Activated CD8-positive, alpha-beta T cell treated with anti-CD3 and anti-CD28 coated beads, Interleukin-2, amount 10 ng/mL, durations not matched to agents 7 days and 5 days (primary cell): Measurements from ENCODE around the gene KIAA0513. TPM values are rescaled to one million over a fixed set of nuclear protein-coding genes. Genes with fewer than 3 reads are reported as not detected.

ENCODE experiments used
- ATAC-seq: fragments of 150-1000 bp; cut with Tn5 transposase; one replicate; pipeline ENCODE4 v1.10.0; 2021; ENCODE audit warnings: moderate library complexity
- CTCF ChIA-PET: fragments of 350-600 bp; sonication (Branson Sonifier 250); formaldehyde crosslinking; loops from one replicate; lab custom pipeline; 2021; ENCODE audit warnings: antibody characterized with exemption; lab: Charles Lee
- POLR2A ChIA-PET: fragments of 350-600 bp; sonication (Branson Sonifier 250); formaldehyde crosslinking; loops from one replicate; lab custom pipeline; 2021; ENCODE audit warnings: antibody characterized with exemption; lab: Charles Lee
- DNase-seq: peaks from one replicate; pipeline ENCODE4 v3.0.0-alpha.2; 2020
- H3K27ac Mint-ChIP-seq: one replicate; pipeline ENCODE4 v1.8.0; 2021; ENCODE audit warnings: mild to moderate bottlenecking, mixed read lengths
- H3K27me3 Mint-ChIP-seq: one replicate; pipeline ENCODE4 v1.8.0; 2021; ENCODE audit warnings: low read depth, mixed read lengths
- H3K36me3 Mint-ChIP-seq: one replicate; pipeline ENCODE4 v1.8.0; 2021; ENCODE audit warnings: low read depth, mixed read lengths
- H3K4me1 Mint-ChIP-seq: one replicate; pipeline ENCODE4 v1.8.0; 2021; ENCODE audit warnings: low read depth, mixed read lengths
- H3K4me3 Mint-ChIP-seq: one replicate; pipeline ENCODE4 v1.8.0; 2021; ENCODE audit warnings: mild to moderate bottlenecking, mixed read lengths
- H3K9me3 Mint-ChIP-seq: one replicate; pipeline ENCODE4 v1.8.0; 2022; ENCODE audit warnings: mixed read lengths; ENCODE audit not compliant: insufficient read depth
- total RNA-seq, 2 experiments: library from RNA; stranded (reverse); gene quantifications; one replicate each; pipeline ENCODE4 v1.2.3, GENCODE V29; 2021

KIAA0513 gene
- total RNA-seq, 2 experiments from 2014 or later = 8.1 to 9.1 TPM

GRCh38 chr16:85124636-85125346 lies 97.2 kb downstream of the KIAA0513 start:
- Mint-ChIP-seq H3K9me3 (no peaks in the 10 kb centered on the region), H3K36me3 (no peaks in the 10 kb centered on the region), H3K4me1 (no peaks in the 10 kb centered on the region), H3K27ac (no peak overlapping the region), H3K27me3 (no peaks in the 10 kb centered on the region), H3K4me3 (no peak overlapping the region)
- ChIA-PET POLR2A (no interaction called here), CTCF (interaction anchor here (4.1 kb wide), 1 partner anchor 10 kb away, joined by 18 read pairs; no protein-coding TSS in a partner anchor)
- no peak for ATAC-seq
- DNase-seq = no peak

GRCh38 chr16:85125570-85126393 lies 98.2 kb downstream of the KIAA0513 start:
- Mint-ChIP-seq H3K4me3 (no peak overlapping the region), H3K27ac (no peak overlapping the region), H3K9me3 (no peaks in the 10 kb centered on the region), H3K36me3 (no peaks in the 10 kb centered on the region), H3K4me1 (no peaks in the 10 kb centered on the region), H3K27me3 (no peaks in the 10 kb centered on the region)
- no peak for DNase-seq
- ChIA-PET POLR2A (no interaction called here), CTCF (interaction anchor here (4.1 kb wide), 1 partner anchor 11 kb away, joined by 18 read pairs; no protein-coding TSS in a partner anchor)
- ATAC-seq = no peak

GRCh38 chr16:85126394-85126704 lies 98.8 kb downstream of the KIAA0513 start:
- ChIA-PET POLR2A (no interaction called here), CTCF (interaction anchor here (4.1 kb wide), 1 partner anchor 12 kb away, joined by 18 read pairs; no protein-coding TSS in a partner anchor)

GRCh38 chr16:85126705-85127378 lies 99.2 kb downstream of the KIAA0513 start:
- ChIA-PET CTCF (interaction anchor here (4.1 kb wide), 1 partner anchor 12 kb away, joined by 18 read pairs; no protein-coding TSS in a partner anchor), POLR2A (no interaction called here)
- no peaks in the 10 kb centered on the region for H3K36me3 Mint-ChIP-seq
- ATAC-seq = no peak
- no peaks in the 10 kb centered on the region for H3K27me3 Mint-ChIP-seq
- H3K4me1 Mint-ChIP-seq = no peaks in the 10 kb centered on the region
- no peak overlapping the region for H3K4me3 Mint-ChIP-seq
- no peak for DNase-seq
- no peak overlapping the region for H3K27ac Mint-ChIP-seq
- no peaks in the 10 kb centered on the region for H3K9me3 Mint-ChIP-seq

More at GRCh38 chr16:85126394-85126704, 98.8 kb downstream of the KIAA0513 start:
- no peak for DNase-seq
- no peaks in the 10 kb centered on the region for H3K4me1 Mint-ChIP-seq
- H3K36me3 Mint-ChIP-seq = no peaks in the 10 kb centered on the region
- H3K27ac Mint-ChIP-seq = no peak overlapping the region
- no peaks in the 10 kb centered on the region for H3K27me3 Mint-ChIP-seq
- ATAC-seq = no peak
- H3K4me3 Mint-ChIP-seq = no peak overlapping the region
- no peaks in the 10 kb centered on the region for H3K9me3 Mint-ChIP-seq

- ATAC-seq (no peak), DNase-seq (no peak)
- no peaks in the 10 kb centered on the region for H3K4me1 Mint-ChIP-seq
- H3K9me3 Mint-ChIP-seq = no peaks in the 10 kb centered on the region
- no peaks in the 10 kb centered on the region for H3K27me3 Mint-ChIP-seq
- H3K27ac Mint-ChIP-seq = no peak overlapping the region
- H3K4me3 Mint-ChIP-seq = no peak overlapping the region
- CTCF ChIA-PET = no interaction called here
- no peaks in the 10 kb centered on the region for H3K36me3 Mint-ChIP-seq
- POLR2A ChIA-PET = no interaction called here
These were observed 99.8 kb downstream of the KIAA0513 start for GRCh38 chr16:85127379-85127723.

- CTCF ChIA-PET = no interaction called here
- no peak overlapping the region for H3K27ac Mint-ChIP-seq
- ATAC-seq = no peak
These were observed 100.7 kb downstream of the KIAA0513 start for GRCh38 chr16:85128079-85128837.

GRCh38 chr16:85129876-85130704 lies 102.5 kb downstream of the KIAA0513 start:
- ChIA-PET CTCF (interaction anchor here (1.5 kb wide), 1 partner anchor 15 kb away, joined by 4 read pairs; no protein-coding TSS in a partner anchor), POLR2A (no interaction called here)
- ATAC-seq (no peak), DNase-seq (no peak)
- Mint-ChIP-seq H3K36me3 (no peaks in the 10 kb centered on the region), H3K27ac (peak overlapping the region; percentile 43), H3K4me3 (no peak overlapping the region), H3K27me3 (peaks cover 3% of the 10 kb centered on the region), H3K9me3 (no peaks in the 10 kb centered on the region), H3K4me1 (no peaks in the 10 kb centered on the region)

More at GRCh38 chr16:85128079-85128837, 100.7 kb downstream of the KIAA0513 start:
- Mint-ChIP-seq H3K36me3 (no peaks in the 10 kb centered on the region), H3K27me3 (peaks cover 3% of the 10 kb centered on the region), H3K9me3 (no peaks in the 10 kb centered on the region), H3K4me1 (no peaks in the 10 kb centered on the region), H3K4me3 (no peak overlapping the region)
- POLR2A ChIA-PET = no interaction called here
- no peak for DNase-seq

GRCh38 chr16:85130705-85131028 lies 103.1 kb downstream of the KIAA0513 start:
- no peaks in the 10 kb centered on the region for H3K9me3 Mint-ChIP-seq
- no peak overlapping the region for H3K27ac Mint-ChIP-seq
- H3K4me3 Mint-ChIP-seq = no peak overlapping the region
- H3K27me3 Mint-ChIP-seq = peaks cover 5% of the 10 kb centered on the region
- CTCF ChIA-PET = interaction anchor here (1.5 kb wide), 1 partner anchor 16 kb away, joined by 4 read pairs; no protein-coding TSS in a partner anchor
- DNase-seq (no peak), ATAC-seq (no peak)
- POLR2A ChIA-PET = no interaction called here
- no peaks in the 10 kb centered on the region for H3K4me1 Mint-ChIP-seq
- no peaks in the 10 kb centered on the region for H3K36me3 Mint-ChIP-seq

GRCh38 chr16:85132456-85133289 lies 105.1 kb downstream of the KIAA0513 start:
- H3K9me3 Mint-ChIP-seq = no peaks in the 10 kb centered on the region
- H3K4me3 Mint-ChIP-seq = no peak overlapping the region
- H3K4me1 Mint-ChIP-seq = peaks cover 8% of the 10 kb centered on the region
- DNase-seq = no peak
- ChIA-PET POLR2A (no interaction called here), CTCF (interaction anchor here (0.8 kb wide), 1 partner anchor 18 kb away, joined by 3 read pairs; no protein-coding TSS in a partner anchor)
- H3K27me3 Mint-ChIP-seq = peaks cover 19% of the 10 kb centered on the region
- H3K27ac Mint-ChIP-seq = no peak overlapping the region
- no peaks in the 10 kb centered on the region for H3K36me3 Mint-ChIP-seq
- ATAC-seq = no peak

GRCh38 chr16:85133290-85133599 lies 105.7 kb downstream of the KIAA0513 start:
- DNase-seq (no peak), ATAC-seq (no peak)
- POLR2A ChIA-PET = no interaction called here
- CTCF ChIA-PET = interaction anchor here (0.8 kb wide), 1 partner anchor 19 kb away, joined by 3 read pairs; no protein-coding TSS in a partner anchor
- Mint-ChIP-seq H3K4me3 (no peak overlapping the region), H3K27ac (no peak overlapping the region), H3K9me3 (no peaks in the 10 kb centered on the region), H3K4me1 (peaks cover 10% of the 10 kb centered on the region), H3K36me3 (no peaks in the 10 kb centered on the region), H3K27me3 (peaks cover 25% of the 10 kb centered on the region)
